MM.1S (cell line): Measurements from ENCODE around the gene DAB2IP.
A peak's percentile ranks its signal among the peaks of the same experiment; 100 is the strongest.

ENCODE experiments used
- DNase-seq: peaks from one replicate; pipeline ENCODE4 v3.0.0-alpha.2; 2015
- H2AFZ ChIP-seq: fragments of 300-600 bp; sonication (generic); 2 replicates; pipeline ENCODE4 v1.6.0; 2016; ENCODE audit warnings: antibody characterized with exemption, low read length
- H3F3A ChIP-seq: fragments of 300-600 bp; sonication (generic); 2 replicates; pipeline ENCODE4 v1.6.1; 2016; ENCODE audit warnings: mild to moderate bottlenecking, antibody characterized with exemption, low read length, moderate library complexity, mixed read lengths; ENCODE audit not compliant: insufficient read depth
- H3K27ac ChIP-seq: fragments of 300-600 bp; sonication (generic); 2 replicates; pipeline ENCODE4 v1.5.1; 2016; ENCODE audit warnings: mild to moderate bottlenecking, low read length
- H3K27me3 ChIP-seq: fragments of 300-600 bp; sonication (generic); replicated peaks from 2 replicates; pipeline ENCODE4 v1.6.0; 2016; ENCODE audit warnings: low read length; ENCODE audit not compliant: insufficient read depth
- H3K36me3 ChIP-seq: fragments of 300-600 bp; sonication (generic); replicated peaks from 2 replicates; pipeline ENCODE4 v1.6.1; 2016; ENCODE audit warnings: mild to moderate bottlenecking, low read length, mixed read lengths; ENCODE audit not compliant: insufficient read depth
- H3K4me1 ChIP-seq: fragments of 300-600 bp; sonication (generic); 2 replicates; pipeline ENCODE4 v1.6.1; 2016; ENCODE audit warnings: low read length, mixed read lengths
- H3K4me2 ChIP-seq: fragments of 300-600 bp; sonication (generic); 2 replicates; pipeline ENCODE4 v1.6.0; 2016; ENCODE audit warnings: low read depth, low read length
- H3K4me3 ChIP-seq: fragments of 300-600 bp; sonication (generic); 2 replicates; pipeline ENCODE4 v1.5.1; 2016; ENCODE audit warnings: low read length, mixed read lengths
- H3K79me2 ChIP-seq: fragments of 300-600 bp; sonication (generic); 2 replicates; pipeline ENCODE4 v1.6.1; 2016; ENCODE audit warnings: mixed run types, low read length, mixed read lengths
- H3K9ac ChIP-seq: fragments of 300-600 bp; sonication (generic); 2 replicates; pipeline ENCODE4 v1.6.1; 2016; ENCODE audit warnings: low read length, mixed read lengths
- H3K9me2 ChIP-seq: fragments of 300-600 bp; sonication (generic); replicated peaks from 2 replicates; pipeline ENCODE4 v1.6.1; 2016; ENCODE audit warnings: mild to moderate bottlenecking, low read length, mixed read lengths; ENCODE audit not compliant: insufficient read depth
- H3K9me3 ChIP-seq: fragments of 300-600 bp; sonication (generic); replicated peaks from 2 replicates; pipeline ENCODE4 v1.6.1; 2016; ENCODE audit warnings: mild to moderate bottlenecking, low read length, mixed read lengths; ENCODE audit not compliant: insufficient read depth
- H4K20me1 ChIP-seq: fragments of 300-600 bp; sonication (generic); 2 replicates; pipeline ENCODE4 v1.6.1; 2016; ENCODE audit warnings: mild to moderate bottlenecking, low read length, moderate library complexity, mixed read lengths; ENCODE audit not compliant: insufficient read depth
- EZH2 ChIP-seq: fragments of 300-600 bp; sonication (generic); optimal IDR thresholded peaks from 2 replicates; pipeline ENCODE3; 2017; ENCODE audit warnings: low read depth, mild to moderate bottlenecking, antibody characterized with exemption, low read length, mixed read lengths
- EZH2phosphoT487 ChIP-seq: fragments of 300-600 bp; sonication (generic); IDR thresholded peaks from 2 replicates; pipeline ENCODE4 v1.6.1; 2018; ENCODE audit warnings: antibody characterized with exemption, low read length
- TF ChIP-seq, protein P1 (sequence below): fragments of 300-600 bp; sonication (generic); IDR thresholded peaks from 2 replicates; pipeline ENCODE4 v1.5.1; 2016; ENCODE audit warnings: antibody characterized with exemption, low read length, mixed read lengths

DAB2IP gene

DNA sequence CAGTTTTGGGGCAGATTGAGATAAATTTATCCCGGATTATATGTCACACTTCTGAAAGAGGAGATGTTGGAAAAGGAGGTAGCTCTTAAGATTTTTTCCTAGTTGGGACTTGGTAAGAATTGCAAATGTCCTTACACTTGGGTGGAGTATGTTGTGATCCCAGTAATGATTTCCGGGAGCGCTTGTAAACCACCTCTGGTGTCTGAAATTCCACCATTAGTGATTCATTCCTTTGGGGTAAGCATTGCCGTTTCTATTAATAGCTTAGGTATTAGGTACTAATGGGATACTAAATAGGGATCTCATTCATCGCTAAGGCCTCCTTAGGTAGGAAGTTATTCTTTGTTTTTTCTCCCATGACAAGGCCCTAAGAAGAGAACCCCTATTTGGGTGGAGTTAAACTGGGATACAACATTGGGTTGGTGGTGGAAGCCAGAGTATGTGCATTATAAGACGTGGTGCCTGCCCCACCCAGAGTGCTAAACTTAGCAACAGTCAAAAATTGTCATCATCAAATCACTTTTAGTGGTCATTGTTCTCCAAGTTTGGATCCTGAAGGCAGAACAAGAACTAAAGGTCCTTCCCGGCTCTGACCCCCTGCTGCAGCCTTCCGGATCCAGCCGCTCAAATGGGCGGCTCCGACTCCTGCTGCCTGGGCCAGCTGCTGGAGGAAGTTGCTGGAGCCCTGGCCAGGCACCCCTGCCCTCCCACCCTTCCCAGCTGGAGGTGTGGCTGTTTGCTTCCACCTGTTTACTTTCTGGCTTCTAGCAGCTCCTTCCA lies 31.7 kb upstream of the DAB2IP start:
- Histone ChIP-seq H3F3A (no peaks in the 10 kb centered on the region), H3K9me3 (no peaks in the 10 kb centered on the region), H3K4me3 (no peak overlapping the region), H3K9ac (no peak overlapping the region), H3K27ac (no peak overlapping the region), H3K36me3 (no peaks in the 10 kb centered on the region), H4K20me1 (no peaks in the 10 kb centered on the region), H3K79me2 (no peaks in the 10 kb centered on the region), H3K27me3 (0 out of 2 replicates have a peak, but pooled peaks cover 3% of the 10 kb centered on the region), H3K9me2 (no peaks in the 10 kb centered on the region), H2AFZ (no peak overlapping the region), H3K4me2 (no peak overlapping the region), H3K4me1 (no peaks in the 10 kb centered on the region)
- TF ChIP-seq EZH2phosphoT487 (no peak), EZH2 (no peak)
- TF ChIP-seq, protein P1, sequence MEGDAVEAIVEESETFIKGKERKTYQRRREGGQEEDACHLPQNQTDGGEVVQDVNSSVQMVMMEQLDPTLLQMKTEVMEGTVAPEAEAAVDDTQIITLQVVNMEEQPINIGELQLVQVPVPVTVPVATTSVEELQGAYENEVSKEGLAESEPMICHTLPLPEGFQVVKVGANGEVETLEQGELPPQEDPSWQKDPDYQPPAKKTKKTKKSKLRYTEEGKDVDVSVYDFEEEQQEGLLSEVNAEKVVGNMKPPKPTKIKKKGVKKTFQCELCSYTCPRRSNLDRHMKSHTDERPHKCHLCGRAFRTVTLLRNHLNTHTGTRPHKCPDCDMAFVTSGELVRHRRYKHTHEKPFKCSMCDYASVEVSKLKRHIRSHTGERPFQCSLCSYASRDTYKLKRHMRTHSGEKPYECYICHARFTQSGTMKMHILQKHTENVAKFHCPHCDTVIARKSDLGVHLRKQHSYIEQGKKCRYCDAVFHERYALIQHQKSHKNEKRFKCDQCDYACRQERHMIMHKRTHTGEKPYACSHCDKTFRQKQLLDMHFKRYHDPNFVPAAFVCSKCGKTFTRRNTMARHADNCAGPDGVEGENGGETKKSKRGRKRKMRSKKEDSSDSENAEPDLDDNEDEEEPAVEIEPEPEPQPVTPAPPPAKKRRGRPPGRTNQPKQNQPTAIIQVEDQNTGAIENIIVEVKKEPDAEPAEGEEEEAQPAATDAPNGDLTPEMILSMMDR, result no peak
- no peak for DNase-seq

DNA sequence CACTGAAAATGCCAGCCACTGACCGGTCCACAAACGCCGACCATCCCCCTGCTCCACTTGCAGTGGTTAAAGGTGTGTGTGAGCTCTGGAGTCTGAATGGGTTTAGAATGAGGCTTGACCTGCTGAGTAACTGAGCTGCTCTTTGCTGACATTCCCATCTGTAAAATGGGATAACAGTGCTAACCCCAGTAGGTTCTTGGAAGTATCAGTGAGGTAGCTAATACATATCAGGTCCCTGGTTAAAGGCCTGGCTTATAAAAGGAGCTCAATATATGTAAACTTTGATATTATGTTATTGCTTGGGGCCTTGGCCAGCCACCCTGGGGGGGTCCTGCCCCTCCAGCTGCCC lies 31.1 kb upstream of the DAB2IP start:
- no peak overlapping the region for H3K4me3 ChIP-seq
- H3K9me2 ChIP-seq, result no peaks in the 10 kb centered on the region
- TF ChIP-seq, protein P1, result no peak
- no peak for TF ChIP-seq EZH2
- no peak for TF ChIP-seq EZH2phosphoT487
- H3F3A ChIP-seq, result no peaks in the 10 kb centered on the region
- H3K79me2 ChIP-seq, result no peaks in the 10 kb centered on the region
- no peaks in the 10 kb centered on the region for H4K20me1 ChIP-seq
- no peak overlapping the region for H3K27ac ChIP-seq
- H2AFZ ChIP-seq, result no peak overlapping the region
- H3K27me3 ChIP-seq, result 0 out of 2 replicates have a peak, but pooled peaks cover under 1% of the 10 kb centered on the region
- H3K36me3 ChIP-seq, result no peaks in the 10 kb centered on the region
- H3K4me2 ChIP-seq, result no peak overlapping the region
- no peaks in the 10 kb centered on the region for H3K9me3 ChIP-seq
- no peak overlapping the region for H3K9ac ChIP-seq
- no peaks in the 10 kb centered on the region for H3K4me1 ChIP-seq
- no peak for DNase-seq

DNA sequence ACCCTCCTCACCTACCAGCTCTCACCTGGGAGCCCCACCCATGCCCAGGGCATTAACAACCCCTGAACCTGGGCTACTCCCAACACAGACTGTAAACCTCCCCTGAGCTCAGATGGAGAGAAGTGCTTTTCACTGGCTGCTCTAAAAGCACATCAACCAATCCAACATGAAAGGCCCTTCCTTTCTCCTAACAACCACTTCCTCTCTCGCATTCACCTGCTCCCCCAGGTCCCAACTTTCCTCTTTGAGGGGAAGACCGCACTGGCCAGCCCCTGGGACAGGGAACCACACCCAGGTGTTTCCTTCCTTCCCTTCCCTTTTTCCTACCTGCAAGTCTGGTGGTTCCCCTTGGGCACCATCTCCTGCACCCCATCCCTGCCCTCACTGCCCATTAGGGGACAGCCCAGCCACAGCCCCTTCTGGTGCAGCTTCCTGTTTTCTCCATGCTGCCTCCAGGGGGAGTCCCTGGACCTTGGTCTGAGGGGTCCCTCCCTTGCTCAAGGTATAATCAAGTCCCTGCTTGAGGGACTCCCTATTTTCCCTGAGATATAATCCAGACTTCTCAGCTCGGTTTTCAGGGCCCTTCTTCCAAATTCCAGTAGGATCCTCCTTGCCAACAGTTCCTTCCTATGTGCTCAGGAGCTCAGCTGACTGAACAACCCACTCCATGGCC lies 30.5 kb upstream of the DAB2IP start:
- H3F3A ChIP-seq, result no peaks in the 10 kb centered on the region
- no peak overlapping the region for H3K4me3 ChIP-seq
- no peaks in the 10 kb centered on the region for H3K9me2 ChIP-seq
- no peak overlapping the region for H3K4me2 ChIP-seq
- no peaks in the 10 kb centered on the region for H3K79me2 ChIP-seq
- H3K9ac ChIP-seq, result no peak overlapping the region
- no peak for TF ChIP-seq EZH2
- TF ChIP-seq EZH2phosphoT487, result no peak
- TF ChIP-seq, protein P1, result peak; percentile 43
- no peak overlapping the region for H3K27ac ChIP-seq
- no peak overlapping the region for H2AFZ ChIP-seq
- H3K36me3 ChIP-seq, result no peaks in the 10 kb centered on the region
- H3K9me3 ChIP-seq, result no peaks in the 10 kb centered on the region
- no peaks in the 10 kb centered on the region for H3K4me1 ChIP-seq
- H4K20me1 ChIP-seq, result no peaks in the 10 kb centered on the region
- no peaks in the 10 kb centered on the region for H3K27me3 ChIP-seq
- no peak for DNase-seq
